Measurements from ENCODE around the gene HPS1.

The HPS1 gene

DNA sequence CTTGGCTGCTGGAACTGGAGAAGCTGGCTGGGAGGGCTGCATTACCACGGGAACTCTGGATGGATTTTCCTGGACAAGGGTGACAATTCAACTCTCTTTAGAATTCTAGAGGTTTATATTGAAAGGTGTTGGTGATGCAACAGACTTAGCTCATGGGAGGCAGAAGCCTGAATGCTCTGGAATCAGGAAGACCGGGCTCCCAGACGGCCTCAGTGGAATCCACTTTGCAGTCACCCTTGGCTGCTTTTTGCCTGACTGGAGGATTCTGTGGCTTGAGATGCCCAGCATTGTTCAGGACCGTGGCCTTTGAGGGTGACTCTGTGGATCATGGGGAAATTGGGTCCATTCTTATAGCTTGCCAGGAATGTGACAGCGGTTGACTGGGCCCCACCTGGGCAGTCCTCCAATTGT, 64.0 kb downstream of the HPS1 start:
- H3K27ac ChIP-seq, result no peak overlapping the region
- TF ChIP-seq, protein P1, sequence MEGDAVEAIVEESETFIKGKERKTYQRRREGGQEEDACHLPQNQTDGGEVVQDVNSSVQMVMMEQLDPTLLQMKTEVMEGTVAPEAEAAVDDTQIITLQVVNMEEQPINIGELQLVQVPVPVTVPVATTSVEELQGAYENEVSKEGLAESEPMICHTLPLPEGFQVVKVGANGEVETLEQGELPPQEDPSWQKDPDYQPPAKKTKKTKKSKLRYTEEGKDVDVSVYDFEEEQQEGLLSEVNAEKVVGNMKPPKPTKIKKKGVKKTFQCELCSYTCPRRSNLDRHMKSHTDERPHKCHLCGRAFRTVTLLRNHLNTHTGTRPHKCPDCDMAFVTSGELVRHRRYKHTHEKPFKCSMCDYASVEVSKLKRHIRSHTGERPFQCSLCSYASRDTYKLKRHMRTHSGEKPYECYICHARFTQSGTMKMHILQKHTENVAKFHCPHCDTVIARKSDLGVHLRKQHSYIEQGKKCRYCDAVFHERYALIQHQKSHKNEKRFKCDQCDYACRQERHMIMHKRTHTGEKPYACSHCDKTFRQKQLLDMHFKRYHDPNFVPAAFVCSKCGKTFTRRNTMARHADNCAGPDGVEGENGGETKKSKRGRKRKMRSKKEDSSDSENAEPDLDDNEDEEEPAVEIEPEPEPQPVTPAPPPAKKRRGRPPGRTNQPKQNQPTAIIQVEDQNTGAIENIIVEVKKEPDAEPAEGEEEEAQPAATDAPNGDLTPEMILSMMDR (IDR thresholded peaks at IDR 0.05), result no peak
- DNase-seq (ENCODE audit: low spot score), result no peak
- H3K4me3 ChIP-seq, result no peak overlapping the region

DNA sequence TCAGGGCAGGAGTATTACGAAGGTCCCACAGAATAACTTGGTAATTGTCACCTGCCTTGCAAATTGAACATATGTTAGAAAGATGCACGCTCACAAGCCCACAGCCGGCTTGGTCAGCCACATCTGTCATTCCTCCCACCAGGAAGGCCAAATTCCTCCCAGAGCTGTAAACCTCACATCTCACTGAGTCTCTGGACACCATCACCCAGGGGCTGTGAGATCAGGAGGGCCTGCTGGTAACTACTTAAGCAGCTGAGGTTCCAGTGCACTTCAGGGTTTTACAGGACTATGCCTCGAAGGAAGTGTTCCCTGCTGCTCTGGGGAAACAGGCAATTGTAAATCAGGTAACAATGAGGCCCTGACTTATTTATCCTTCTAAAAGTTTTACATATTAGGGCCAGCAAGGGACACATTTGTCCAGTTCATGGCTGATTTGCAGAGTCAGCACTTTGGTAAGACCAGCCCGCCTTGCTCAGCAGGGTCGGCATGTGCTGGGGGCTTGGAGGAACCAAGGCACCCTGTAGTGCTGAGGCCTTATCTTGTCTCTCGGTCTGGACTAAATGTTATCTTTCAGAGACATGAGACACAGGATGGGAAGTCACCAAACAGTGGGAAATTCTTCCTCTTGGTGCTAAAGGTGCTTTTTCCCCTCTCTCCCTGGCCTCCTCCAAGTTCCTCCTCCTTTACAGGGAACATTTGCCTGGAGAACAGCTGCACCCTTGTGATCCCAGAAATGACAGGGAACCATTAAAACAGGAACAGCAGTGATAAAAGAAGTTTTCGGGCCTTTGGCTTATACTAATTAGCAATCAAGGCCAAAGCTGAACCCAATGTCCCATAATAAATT, 66.0 kb downstream of the HPS1 start:
- no peak for DNase-seq (ENCODE audit: low spot score)
- no peak overlapping the region for H3K27ac ChIP-seq
- H3K4me3 ChIP-seq, result no peak overlapping the region
- TF ChIP-seq, protein P1 (IDR thresholded peaks at IDR 0.05), result no peak

DNA sequence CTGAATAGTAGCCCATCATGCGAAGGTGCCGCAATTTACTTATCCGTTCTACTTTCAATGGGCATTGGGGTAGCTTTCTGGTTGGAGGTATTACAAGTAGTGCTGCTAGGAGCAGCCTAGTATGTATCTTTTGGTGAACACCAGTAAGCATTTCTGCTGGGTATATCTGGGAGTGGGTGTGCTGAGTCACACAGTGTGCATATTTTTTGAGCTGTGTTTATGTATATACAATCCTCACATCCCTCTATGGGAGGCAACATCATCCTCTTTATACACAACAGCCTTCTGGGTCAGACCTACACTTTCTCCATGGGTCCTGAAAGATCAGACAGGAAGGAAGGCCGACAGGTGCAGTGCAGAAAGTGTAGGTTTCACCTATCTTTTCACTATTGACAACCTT, 68.0 kb downstream of the HPS1 start:
- no peak overlapping the region for H3K4me3 ChIP-seq
- H3K27ac ChIP-seq, result no peak overlapping the region
- no peak for DNase-seq (ENCODE audit: low spot score)
- TF ChIP-seq, protein P1 (IDR thresholded peaks at IDR 0.05), result no peak

DNA sequence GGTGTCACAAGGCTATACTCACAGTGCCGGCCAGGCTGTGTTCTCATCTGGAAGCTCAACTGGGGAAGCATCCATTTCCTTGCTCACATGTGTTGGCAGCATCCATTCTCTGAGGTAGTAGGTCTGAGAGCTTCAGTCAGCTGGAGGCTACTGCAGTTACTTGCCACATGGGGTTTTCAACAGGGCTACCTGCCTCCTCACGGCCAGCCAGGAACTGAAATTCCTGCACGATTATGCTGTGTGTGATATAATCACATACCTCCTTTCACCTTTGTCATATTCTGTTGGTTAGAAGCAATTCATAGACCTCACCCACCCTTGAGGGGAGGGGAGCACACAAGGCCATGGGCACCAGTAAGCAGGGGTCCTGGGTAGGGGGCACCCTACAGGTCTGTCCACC, 69.2 kb downstream of the HPS1 start:
- TF ChIP-seq, protein P1 (IDR thresholded peaks at IDR 0.05), result no peak
- Histone ChIP-seq H3K4me3 (no peak overlapping the region), H3K27ac (no peak overlapping the region)
- no peak for DNase-seq (ENCODE audit: low spot score)

DNA sequence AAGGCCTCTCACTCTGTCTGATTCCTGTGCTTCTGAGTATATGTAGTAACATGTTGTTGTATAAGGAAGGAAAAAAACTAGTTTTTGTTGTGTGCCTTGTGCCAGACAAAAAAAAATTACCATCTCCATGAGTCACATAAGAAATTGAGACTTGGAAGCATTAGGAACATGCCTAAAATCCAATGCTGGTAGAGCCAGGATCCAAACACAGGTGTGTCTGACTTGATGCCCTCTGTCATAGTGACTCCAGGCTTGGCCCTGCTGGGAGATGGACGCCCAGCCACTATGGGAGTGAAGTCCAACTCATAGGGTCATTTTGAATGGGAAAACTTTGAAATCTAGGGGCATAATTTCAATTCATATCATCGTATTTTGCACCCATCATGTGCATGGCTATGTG, 69.7 kb downstream of the HPS1 start:
- DNase-seq (ENCODE audit: low spot score), result no peak
- TF ChIP-seq, protein P1 (IDR thresholded peaks at IDR 0.05), result no peak
- H3K4me3 ChIP-seq, result no peak overlapping the region
- no peak overlapping the region for H3K27ac ChIP-seq

DNA sequence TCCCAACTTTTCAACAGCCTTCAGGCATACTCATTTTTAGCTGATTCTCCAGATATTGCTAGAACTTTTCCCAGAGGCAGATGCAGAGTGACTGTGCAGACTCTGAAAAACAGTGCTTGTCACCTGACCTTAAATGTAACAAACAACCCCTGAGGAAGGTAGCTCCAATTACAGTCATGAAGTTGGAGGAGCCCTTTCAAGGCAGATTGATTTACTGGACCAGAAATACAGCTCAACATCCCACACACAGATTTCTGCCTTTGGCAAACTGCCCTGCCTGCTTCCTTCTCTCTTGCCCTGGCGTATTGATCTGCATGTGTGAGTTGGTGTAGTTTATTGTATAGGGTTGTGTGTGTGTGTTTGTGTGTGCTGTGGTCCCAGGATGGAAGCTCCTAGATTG, 70.2 kb downstream of the HPS1 start:
- H3K27ac ChIP-seq, result no peak overlapping the region
- DNase-seq (ENCODE audit: low spot score), result no peak
- TF ChIP-seq, protein P1 (IDR thresholded peaks at IDR 0.05), result no peak
- no peak overlapping the region for H3K4me3 ChIP-seq

All from coronary artery (tissue), 2 donors.